GM12878 (cell line): ENCODE measurements around the gene KBTBD7.

Experiments
- ATF7 ChIP-seq: fragments of 450-650 bp; IDR thresholded peaks from 2 replicates; pipeline ENCODE4 v1.6.1; 2016; ENCODE audit warnings: low read depth, mild to moderate bottlenecking
- BMI1 ChIP-seq: fragments of 450-650 bp; IDR thresholded peaks from 2 replicates; pipeline ENCODE4 v1.6.1; 2016; ENCODE audit warnings: mild to moderate bottlenecking, moderate library complexity, borderline replicate concordance
- CTCF ChIP-seq, 3 experiments: IDR thresholded peaks in 2 of 3; conservative IDR thresholded peaks in 1 of 3; 2 replicates each; pipeline ENCODE4 v1.5.1; 2011; ENCODE audit warnings: low read depth in 3 of 3, low read length in 3 of 3, mild to moderate bottlenecking in 3 of 3, control low read depth in 2 of 3, moderate library complexity in 2 of 3, inconsistent platforms in 1 of 3, mixed read lengths in 1 of 3; ENCODE audit not compliant: control insufficient read depth in 2 of 3, insufficient read depth in 1 of 3; ENCODE audit errors: extremely low read depth in 1 of 3
- GABPA ChIP-seq: IDR thresholded peaks from 2 replicates; pipeline ENCODE4 v1.6.1; 2014; ENCODE audit warnings: antibody characterized with exemption, low read depth, mild to moderate bottlenecking, inconsistent platforms
- MEF2A ChIP-seq: IDR thresholded peaks from 2 replicates; pipeline ENCODE4 v1.6.1; 2011; ENCODE audit warnings: low read depth, mild to moderate bottlenecking, low read length, moderate library complexity; ENCODE audit not compliant: insufficient read depth
- MYC ChIP-seq: IDR thresholded peaks from 2 replicates; pipeline ENCODE4 v1.6.1; 2011; ENCODE audit warnings: mild to moderate bottlenecking, low read length, moderate library complexity, inconsistent platforms; ENCODE audit not compliant: insufficient read depth, insufficient replicate concordance, insufficient read length, severe bottlenecking
- NFXL1 ChIP-seq: fragments of 450-650 bp; IDR thresholded peaks from 2 replicates; pipeline ENCODE4 v1.6.1; 2017; ENCODE audit warnings: antibody characterized with exemption, mild to moderate bottlenecking, borderline replicate concordance
- NFYB ChIP-seq: IDR thresholded peaks from 2 replicates; pipeline ENCODE4 v1.6.1; 2011; ENCODE audit warnings: low read depth, mild to moderate bottlenecking, low read length, improper control_type of control experiment, moderate library complexity; ENCODE audit not compliant: insufficient read depth
- PAX5 ChIP-seq: IDR thresholded peaks from 2 replicates; pipeline ENCODE4 v1.6.1; 2011; ENCODE audit warnings: low read depth, low read length, borderline replicate concordance
- SP1 ChIP-seq: IDR thresholded peaks from one replicate; pipeline ENCODE4 v1.6.1; 2011; ENCODE audit warnings: low read depth, low read length
- SUZ12 ChIP-seq: fragments of 200-600 bp; sonication (generic); IDR thresholded peaks from one replicate; pipeline ENCODE4 v1.6.1; 2018; ENCODE audit warnings: antibody characterized with exemption, mild to moderate bottlenecking; ENCODE audit not compliant: unreplicated experiment
- USF1 ChIP-seq: IDR thresholded peaks from 2 replicates; pipeline ENCODE4 v1.6.1; 2011; ENCODE audit warnings: borderline replicate concordance, low read depth, mild to moderate bottlenecking, moderate library complexity, mixed read lengths, low read length; ENCODE audit not compliant: insufficient read depth; ENCODE audit errors: extremely low read length
- TF ChIP-seq, protein P1 (sequence below): IDR thresholded peaks from 2 replicates; pipeline ENCODE4 v1.6.1; 2012; ENCODE audit warnings: low read depth, low read length, improper control_type of control experiment
- TF ChIP-seq, protein P2 (sequence below): IDR thresholded peaks from 2 replicates; pipeline ENCODE4 v1.6.1; 2012; ENCODE audit warnings: mild to moderate bottlenecking, low read depth, low read length

DNA sequence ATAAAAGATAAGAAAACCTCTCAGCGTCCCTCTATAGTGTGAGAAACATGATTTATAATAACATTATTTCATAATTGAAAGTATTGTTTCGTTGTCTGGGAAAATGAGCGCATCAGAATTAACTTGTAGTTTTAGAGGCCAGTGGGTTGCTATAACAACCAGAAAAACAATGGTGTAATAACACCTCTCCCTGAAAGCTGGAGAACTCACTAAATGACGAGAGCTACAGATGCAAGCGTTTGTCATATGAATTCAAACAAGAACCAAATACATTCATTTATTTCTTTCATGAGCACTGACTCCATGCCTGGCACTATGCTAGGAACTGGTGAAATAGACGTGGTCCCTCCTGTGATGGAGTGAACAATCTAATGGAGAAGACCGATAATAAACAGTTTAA is 16.3 kb downstream of the KBTBD7 start:
- TF ChIP-seq CTCF (IDR thresholded peaks at IDR 0.05 in 2 of 3, conservative IDR thresholded peaks at IDR 0.05 in 1 of 3; ENCODE audit: control insufficient read depth in 2 of 3, extremely low read depth in 1 of 3, insufficient read depth in 1 of 3, low read depth in 3 of 3, low read length in 3 of 3) (no peak), MEF2A (no peak), BMI1 (no peak), USF1 (no peak), MYC (no peak), GABPA (no peak), NFXL1 (no peak), SUZ12 (no peak), ATF7 (no peak), SP1 (no peak), NFYB (no peak), PAX5 (no peak)
- TF ChIP-seq, protein P1, sequence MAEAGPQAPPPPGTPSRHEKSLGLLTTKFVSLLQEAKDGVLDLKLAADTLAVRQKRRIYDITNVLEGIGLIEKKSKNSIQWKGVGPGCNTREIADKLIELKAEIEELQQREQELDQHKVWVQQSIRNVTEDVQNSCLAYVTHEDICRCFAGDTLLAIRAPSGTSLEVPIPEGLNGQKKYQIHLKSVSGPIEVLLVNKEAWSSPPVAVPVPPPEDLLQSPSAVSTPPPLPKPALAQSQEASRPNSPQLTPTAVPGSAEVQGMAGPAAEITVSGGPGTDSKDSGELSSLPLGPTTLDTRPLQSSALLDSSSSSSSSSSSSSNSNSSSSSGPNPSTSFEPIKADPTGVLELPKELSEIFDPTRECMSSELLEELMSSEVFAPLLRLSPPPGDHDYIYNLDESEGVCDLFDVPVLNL, result no peak
- TF ChIP-seq, protein P2, sequence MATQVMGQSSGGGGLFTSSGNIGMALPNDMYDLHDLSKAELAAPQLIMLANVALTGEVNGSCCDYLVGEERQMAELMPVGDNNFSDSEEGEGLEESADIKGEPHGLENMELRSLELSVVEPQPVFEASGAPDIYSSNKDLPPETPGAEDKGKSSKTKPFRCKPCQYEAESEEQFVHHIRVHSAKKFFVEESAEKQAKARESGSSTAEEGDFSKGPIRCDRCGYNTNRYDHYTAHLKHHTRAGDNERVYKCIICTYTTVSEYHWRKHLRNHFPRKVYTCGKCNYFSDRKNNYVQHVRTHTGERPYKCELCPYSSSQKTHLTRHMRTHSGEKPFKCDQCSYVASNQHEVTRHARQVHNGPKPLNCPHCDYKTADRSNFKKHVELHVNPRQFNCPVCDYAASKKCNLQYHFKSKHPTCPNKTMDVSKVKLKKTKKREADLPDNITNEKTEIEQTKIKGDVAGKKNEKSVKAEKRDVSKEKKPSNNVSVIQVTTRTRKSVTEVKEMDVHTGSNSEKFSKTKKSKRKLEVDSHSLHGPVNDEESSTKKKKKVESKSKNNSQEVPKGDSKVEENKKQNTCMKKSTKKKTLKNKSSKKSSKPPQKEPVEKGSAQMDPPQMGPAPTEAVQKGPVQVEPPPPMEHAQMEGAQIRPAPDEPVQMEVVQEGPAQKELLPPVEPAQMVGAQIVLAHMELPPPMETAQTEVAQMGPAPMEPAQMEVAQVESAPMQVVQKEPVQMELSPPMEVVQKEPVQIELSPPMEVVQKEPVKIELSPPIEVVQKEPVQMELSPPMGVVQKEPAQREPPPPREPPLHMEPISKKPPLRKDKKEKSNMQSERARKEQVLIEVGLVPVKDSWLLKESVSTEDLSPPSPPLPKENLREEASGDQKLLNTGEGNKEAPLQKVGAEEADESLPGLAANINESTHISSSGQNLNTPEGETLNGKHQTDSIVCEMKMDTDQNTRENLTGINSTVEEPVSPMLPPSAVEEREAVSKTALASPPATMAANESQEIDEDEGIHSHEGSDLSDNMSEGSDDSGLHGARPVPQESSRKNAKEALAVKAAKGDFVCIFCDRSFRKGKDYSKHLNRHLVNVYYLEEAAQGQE, result no peak
